Measurements from ENCODE around the gene PCCA. TPM values are rescaled to one million over a fixed set of nuclear protein-coding genes. Genes with fewer than 3 reads are reported as not detected.
"Not testable (repeated sequence)": the region's sequence is repeated elsewhere in the genome, so short reads cannot be mapped to it uniquely, and the experiment has no call there.

Gene PCCA
- total RNA-seq, 3 donors from 2014 or later = 46.6 to 69.8 (median 64.7) TPM

- Histone ChIP-seq H3K9me3 (peaks cover 28 to 42% of the 10 kb centered on the region in 2 donors), H3K4me1 (no peaks in the 10 kb centered on the region), H3K4me3 (no peak overlapping the region), H3K27me3 (no peaks in the 10 kb centered on the region), H3K27ac (no peak overlapping the region), H3K36me3 (no peaks in the 10 kb centered on the region)
- TF ChIP-seq CTCF (IDR thresholded peaks at IDR 0.05) (no peak), POLR2AphosphoS5 (IDR thresholded peaks at IDR 0.05) (no peak), POLR2A (IDR thresholded peaks at IDR 0.05) (no peak)
- DNase-seq (ENCODE audit: low spot score in 2 of 2) = no peak
- intact Hi-C loops (cut with DNase I; ENCODE audit: low total_unique reads) = no loop called here
Observed at GRCh38 chr13:100378533-100378932, 289.6 kb downstream of the PCCA start.

DNA sequence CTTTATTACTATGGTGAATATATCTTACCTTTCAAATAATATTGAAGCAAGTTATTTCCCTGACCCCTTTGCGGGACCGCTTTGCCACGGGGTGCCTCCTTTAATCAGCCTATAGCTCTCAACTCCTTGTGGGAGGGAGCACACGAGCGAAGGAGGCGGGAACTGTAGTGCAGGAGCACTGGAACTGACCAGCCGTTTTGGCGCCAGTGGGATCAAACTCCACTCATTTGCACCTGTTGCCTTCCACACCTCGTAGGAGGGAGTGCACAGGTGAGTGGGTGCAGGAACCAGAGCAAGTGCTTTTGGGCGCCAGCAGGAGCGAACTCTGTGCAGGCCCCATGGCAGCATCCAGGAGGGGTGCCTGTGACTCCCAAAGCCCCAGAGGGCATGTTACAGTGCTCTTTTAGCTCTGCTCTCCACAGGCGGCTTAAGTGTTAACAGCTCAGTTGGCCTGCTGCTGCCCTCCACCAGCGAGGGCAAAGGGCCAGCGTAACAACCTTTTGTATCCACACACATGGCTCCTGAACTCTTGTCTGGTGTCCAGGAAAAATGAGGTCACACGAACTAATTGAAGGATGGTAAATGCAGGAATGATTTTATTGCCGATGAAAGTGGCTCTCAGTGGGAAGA, 292.8 kb downstream of the PCCA start:
- no peaks in the 10 kb centered on the region for H3K27me3 ChIP-seq
- no peak overlapping the region for H3K27ac ChIP-seq
- H3K36me3 ChIP-seq = no peaks in the 10 kb centered on the region
- H3K4me3 ChIP-seq = no peak overlapping the region
- DNase-seq (ENCODE audit: low spot score in 2 of 2) = no peak
- intact Hi-C loops (cut with DNase I; ENCODE audit: low total_unique reads) = loop anchor here (10.0 kb wide), 1 partner anchor 443 kb away; no protein-coding TSS in a partner anchor
- H3K4me1 ChIP-seq = no peaks in the 10 kb centered on the region
- H3K9me3 ChIP-seq = peaks cover 15 to 24% of the 10 kb centered on the region in 2 donors
- TF ChIP-seq POLR2A (IDR thresholded peaks at IDR 0.05) = no peak
- no peak for TF ChIP-seq POLR2AphosphoS5 (IDR thresholded peaks at IDR 0.05)
- TF ChIP-seq CTCF (IDR thresholded peaks at IDR 0.05) = no peak

- Histone ChIP-seq H3K27me3 (no peaks in the 10 kb centered on the region), H3K9me3 (peaks cover 4 to 13% of the 10 kb centered on the region in 2 donors), H3K27ac (no peak overlapping the region), H3K4me3 (no peak overlapping the region), H3K36me3 (no peaks in the 10 kb centered on the region), H3K4me1 (no peaks in the 10 kb centered on the region)
- intact Hi-C loops (cut with DNase I; ENCODE audit: low total_unique reads) = loop anchor here (10.0 kb wide), 1 partner anchor 442 kb away; no protein-coding TSS in a partner anchor
- TF ChIP-seq POLR2A (IDR thresholded peaks at IDR 0.05) (no peak), POLR2AphosphoS5 (IDR thresholded peaks at IDR 0.05) (no peak), CTCF (IDR thresholded peaks at IDR 0.05) (no peak)
- no peak for DNase-seq (ENCODE audit: low spot score in 2 of 2)
Observed at GRCh38 chr13:100382785-100383184, 293.9 kb downstream of the PCCA start.

- DNase-seq (ENCODE audit: low spot score in 2 of 2) = no peak
- TF ChIP-seq POLR2A (IDR thresholded peaks at IDR 0.05) = no peak
- no peak for TF ChIP-seq CTCF (IDR thresholded peaks at IDR 0.05)
- no peak for TF ChIP-seq POLR2AphosphoS5 (IDR thresholded peaks at IDR 0.05)
- intact Hi-C loops (cut with DNase I; ENCODE audit: low total_unique reads) = loop anchor here (10.0 kb wide), 1 partner anchor 437 kb away; no protein-coding TSS in a partner anchor
Observed at GRCh38 chr13:100387416-100387815, 298.5 kb downstream of the PCCA start.

GRCh38 chr13:100388150-100388549, 299.3 kb downstream of the PCCA start:
- H3K4me1 ChIP-seq; H3K27me3 ChIP-seq; H3K4me3 ChIP-seq; DNase-seq (ENCODE audit: low spot score in 2 of 2); H3K27ac ChIP-seq; H3K9me3 ChIP-seq; H3K36me3 ChIP-seq: not testable (repeated sequence)
- intact Hi-C loops (cut with DNase I; ENCODE audit: low total_unique reads) = loop anchor here (10.0 kb wide), 1 partner anchor 437 kb away; no protein-coding TSS in a partner anchor

More at GRCh38 chr13:100387416-100387815, 298.5 kb downstream of the PCCA start:
- Histone ChIP-seq H3K4me1 (no peaks in the 10 kb centered on the region), H3K27ac (no peak overlapping the region), H3K4me3 (no peak overlapping the region), H3K36me3 (no peaks in the 10 kb centered on the region), H3K9me3 (no peaks in the 10 kb centered on the region), H3K27me3 (no peaks in the 10 kb centered on the region)

All from breast epithelium (tissue), 4 donors.